SK-N-SH treated with all-trans-retinoic acid at 6 μM for 48 hours (cell line): ENCODE measurements around the gene RBM19.

Experiments used
- ARNTL ChIP-seq: fragments of 450-650 bp; formaldehyde crosslinking; IDR thresholded peaks from 2 replicates; pipeline ENCODE4 v1.5.0; 2020; ENCODE audit warnings: low read depth, mild to moderate bottlenecking, moderate library complexity, borderline replicate concordance
- BACH2 ChIP-seq: fragments of 250-450 bp; sonication (Bioruptor Pico); IDR thresholded peaks from 2 replicates; pipeline ENCODE4 v1.9.0; 2021; ENCODE audit warnings: mild to moderate bottlenecking, borderline replicate concordance
- CREB5 ChIP-seq: fragments of 250-450 bp; sonication (Bioruptor Pico); IDR thresholded peaks from 2 replicates; pipeline ENCODE4 v1.5.1; 2020; ENCODE audit warnings: low read depth, mild to moderate bottlenecking, moderate library complexity
- CSRNP3 ChIP-seq: fragments of 250-450 bp; sonication (Bioruptor Pico); IDR thresholded peaks from 2 replicates; pipeline ENCODE4 v1.5.1; 2021; ENCODE audit warnings: mild to moderate bottlenecking, moderate library complexity
- ESRRG ChIP-seq: fragments of 250-450 bp; sonication (Bioruptor Pico); IDR thresholded peaks from 2 replicates; pipeline ENCODE4 v1.6.1; 2021; ENCODE audit warnings: mild to moderate bottlenecking
- ISL1 ChIP-seq: fragments of 250-450 bp; sonication (Bioruptor Pico); IDR thresholded peaks from 2 replicates; pipeline ENCODE4 v2.1.2; 2022; ENCODE audit warnings: mild to moderate bottlenecking, moderate library complexity
- OSR1 ChIP-seq: fragments of 250-450 bp; sonication (Bioruptor Pico); IDR thresholded peaks from 2 replicates; pipeline ENCODE4 v1.8.0; 2022; ENCODE audit warnings: moderate library complexity, mild to moderate bottlenecking, inconsistent platforms
- PATZ1 ChIP-seq: fragments of 250-450 bp; sonication (Bioruptor Pico); IDR thresholded peaks from 2 replicates; pipeline ENCODE4 v1.8.0; 2020; ENCODE audit warnings: mild to moderate bottlenecking, moderate library complexity, borderline replicate concordance
- PPARA ChIP-seq: fragments of 250-450 bp; sonication (Bioruptor Pico); IDR thresholded peaks from 2 replicates; pipeline ENCODE4 v1.5.0; 2020; ENCODE audit warnings: mild to moderate bottlenecking, borderline replicate concordance
- RARB ChIP-seq: fragments of 250-450 bp; sonication (Bioruptor Pico); IDR thresholded peaks from 2 replicates; pipeline ENCODE4 v1.8.0; 2021; ENCODE audit warnings: mild to moderate bottlenecking, moderate library complexity
- TCF4 ChIP-seq: fragments of 250-450 bp; sonication (Bioruptor Pico); IDR thresholded peaks from 2 replicates; pipeline ENCODE4 v1.8.0; 2021; ENCODE audit warnings: mild to moderate bottlenecking, moderate library complexity, borderline replicate concordance
- ZC3H10 ChIP-seq: fragments of 250-450 bp; sonication (Bioruptor Pico); IDR thresholded peaks from 2 replicates; pipeline ENCODE4 v1.5.1; 2021; ENCODE audit warnings: mild to moderate bottlenecking, moderate library complexity
- ZNF565 ChIP-seq: fragments of 450-650 bp; formaldehyde crosslinking; conservative IDR thresholded peaks from 2 replicates; pipeline ENCODE4 v1.5.0; 2020; ENCODE audit warnings: low read depth, mild to moderate bottlenecking, moderate library complexity
- ZNF8 ChIP-seq: fragments of 450-650 bp; formaldehyde crosslinking; IDR thresholded peaks from 2 replicates; pipeline ENCODE4 v1.5.0; 2020; ENCODE audit warnings: mild to moderate bottlenecking, moderate library complexity

GRCh38 chr12:113838896-113839295 is 127.2 kb downstream of the RBM19 start:
- TF ChIP-seq PATZ1 (CRISPR knock-in tag), result no peak
- no peak for TF ChIP-seq OSR1 (CRISPR knock-in tag)
- TF ChIP-seq CREB5, result no peak
- TF ChIP-seq TCF4, result no peak
- TF ChIP-seq ESRRG (CRISPR knock-in tag), result no peak
- TF ChIP-seq ISL1, result no peak
- no peak for TF ChIP-seq ZNF8 (CRISPR knock-in tag)
- TF ChIP-seq RARB (CRISPR knock-in tag), result no peak
- no peak for TF ChIP-seq PPARA (CRISPR knock-in tag)
- no peak for TF ChIP-seq ARNTL (CRISPR knock-in tag)
- no peak for TF ChIP-seq ZNF565 (CRISPR knock-in tag)
- no peak for TF ChIP-seq ZC3H10 (CRISPR knock-in tag)
- TF ChIP-seq CSRNP3 (CRISPR knock-in tag), result no peak
- no peak for TF ChIP-seq BACH2 (CRISPR knock-in tag)
